H9 (cell line): ENCODE data around the gene OR5K4. TPM values are rescaled to one million over a fixed set of nuclear protein-coding genes. Genes with fewer than 3 reads are reported as not detected.

Experiments
- DNase-seq: peaks from one replicate; pipeline ENCODE4 v3.0.0-alpha.2; 2017
- H2AFZ ChIP-seq: one replicate; pipeline ENCODE4 v1.6.1; 2013; ENCODE audit warnings: mild to moderate bottlenecking, low read length, control low read depth, moderate library complexity
- H2AK5ac ChIP-seq: 2 replicates; pipeline ENCODE4 v1.6.1; 2013; ENCODE audit warnings: low read length, control low read depth, mixed read lengths; ENCODE audit not compliant: insufficient read length
- H2BK120ac ChIP-seq: one replicate; pipeline ENCODE4 v1.6.1; 2013; ENCODE audit warnings: low read depth, mild to moderate bottlenecking, low read length, control low read depth, inconsistent platforms; ENCODE audit not compliant: poor library complexity, severe bottlenecking
- H2BK12ac ChIP-seq: 2 replicates; pipeline ENCODE4 v1.6.1; 2013; ENCODE audit warnings: low read length, control low read depth, mixed read lengths, low read depth; ENCODE audit not compliant: insufficient read length
- H2BK15ac ChIP-seq: 2 replicates; pipeline ENCODE4 v1.6.1; 2013; ENCODE audit warnings: low read depth, low read length, control low read depth
- H2BK20ac ChIP-seq: one replicate; pipeline ENCODE4 v1.6.1; 2013; ENCODE audit warnings: low read depth, mild to moderate bottlenecking, low read length, control low read depth, inconsistent platforms; ENCODE audit not compliant: poor library complexity, severe bottlenecking
- H2BK5ac ChIP-seq: 2 replicates; pipeline ENCODE4 v1.6.1; 2013; ENCODE audit warnings: low read length, control low read depth, mixed read lengths; ENCODE audit not compliant: insufficient read length
- H3K14ac ChIP-seq: 2 replicates; pipeline ENCODE4 v1.6.1; 2013; ENCODE audit warnings: low read length, control low read depth; ENCODE audit not compliant: insufficient read depth
- H3K18ac ChIP-seq: 2 replicates; pipeline ENCODE4 v1.6.1; 2013; ENCODE audit warnings: low read depth, mild to moderate bottlenecking, mixed read lengths, low read length, control low read depth; ENCODE audit not compliant: insufficient read length
- H3K23ac ChIP-seq: 2 replicates; pipeline ENCODE4 v1.6.1; 2013; ENCODE audit warnings: low read length, control low read depth, mixed read lengths, low read depth; ENCODE audit not compliant: insufficient read length
- H3K23me2 ChIP-seq: 2 replicates; pipeline ENCODE4 v1.6.1; 2013; ENCODE audit warnings: low read depth, mild to moderate bottlenecking, mixed read lengths, low read length, control low read depth; ENCODE audit not compliant: insufficient read length, poor library complexity, severe bottlenecking
- H3K27ac ChIP-seq: 2 replicates; pipeline ENCODE4 v1.5.1; 2013; ENCODE audit warnings: low read length, control low read depth, mixed read lengths, low read depth; ENCODE audit not compliant: insufficient read length
- H3K27me3 ChIP-seq: 2 replicates; pipeline ENCODE4 v1.6.1; 2013; ENCODE audit warnings: low read length, control low read depth, inconsistent platforms; ENCODE audit not compliant: insufficient read depth
- H3K4ac ChIP-seq: 2 replicates; pipeline ENCODE4 v1.6.1; 2013; ENCODE audit warnings: low read depth, mild to moderate bottlenecking, control low read depth, inconsistent platforms, low read length, moderate library complexity
- H3K4me1 ChIP-seq: 2 replicates; pipeline ENCODE4 v1.6.1; 2013; ENCODE audit warnings: low read length, control low read depth, inconsistent platforms; ENCODE audit not compliant: insufficient read depth
- H3K4me2 ChIP-seq: 2 replicates; pipeline ENCODE4 v1.6.1; 2013; ENCODE audit warnings: low read length, control low read depth, mixed read lengths; ENCODE audit not compliant: insufficient read length, insufficient read depth
- H3K56ac ChIP-seq: 2 replicates; pipeline ENCODE4 v1.6.1; 2013; ENCODE audit warnings: low read depth, mild to moderate bottlenecking, mixed read lengths, low read length, control low read depth; ENCODE audit not compliant: insufficient read length
- H3K79me1 ChIP-seq: 2 replicates; pipeline ENCODE4 v1.6.1; 2013; ENCODE audit warnings: low read depth, mild to moderate bottlenecking, moderate library complexity, low read length, control low read depth, inconsistent platforms; ENCODE audit not compliant: insufficient read depth, poor library complexity, severe bottlenecking
- H3K79me2 ChIP-seq: 2 replicates; pipeline ENCODE4 v1.6.1; 2013; ENCODE audit warnings: low read length, control low read depth, inconsistent platforms; ENCODE audit not compliant: insufficient read depth
- H3K9ac ChIP-seq: 2 replicates; pipeline ENCODE4 v1.6.1; 2013; ENCODE audit warnings: low read length, control low read depth, mixed read lengths; ENCODE audit not compliant: insufficient read length; ENCODE audit errors: extremely low read depth
- H3K9me3 ChIP-seq: one replicate; pipeline ENCODE4 v1.6.1; 2013; ENCODE audit warnings: low read depth, low read length, inconsistent platforms; ENCODE audit not compliant: control insufficient read depth
- H3T11ph ChIP-seq: one replicate; pipeline ENCODE4 v1.6.1; 2013; ENCODE audit warnings: mild to moderate bottlenecking, low read length, control low read depth, inconsistent platforms
- H4K20me1 ChIP-seq: one replicate; pipeline ENCODE4 v1.6.1; 2013; ENCODE audit not compliant: control insufficient read depth, insufficient read length, insufficient read depth
- H4K5ac ChIP-seq: 2 replicates; pipeline ENCODE4 v1.6.1; 2013; ENCODE audit warnings: low read depth, mild to moderate bottlenecking, mixed read lengths, low read length, control low read depth; ENCODE audit not compliant: insufficient read length
- H4K8ac ChIP-seq: replicated peaks from 2 replicates; pipeline ENCODE4 v1.6.1; 2013; ENCODE audit warnings: low read length, control low read depth, mixed read lengths, low read depth; ENCODE audit not compliant: insufficient read length
- H4K91ac ChIP-seq: 2 replicates; pipeline ENCODE4 v1.6.1; 2013; ENCODE audit warnings: low read depth, mild to moderate bottlenecking, moderate library complexity, mixed read lengths, low read length, control low read depth; ENCODE audit not compliant: insufficient read length
- H3K27ac Mint-ChIP-seq, 3 experiments: 2 replicates in 2 of 3; 3 replicates in 1 of 3; pipeline ENCODE4 v1.8.0; 2020 to 2021; ENCODE audit warnings: mixed read lengths in 3 of 3, mild to moderate bottlenecking in 1 of 3, moderate library complexity in 1 of 3
- H3K27me3 Mint-ChIP-seq: 2 replicates; pipeline ENCODE4 v1.8.0; 2021; ENCODE audit warnings: low read depth, mild to moderate bottlenecking, moderate library complexity, mixed read lengths
- H3K36me3 Mint-ChIP-seq, 3 experiments: 2 replicates in 2 of 3; 3 replicates in 1 of 3; pipeline ENCODE4 v1.8.0; 2020 to 2021; ENCODE audit warnings: low read depth in 3 of 3, mixed read lengths in 3 of 3; ENCODE audit not compliant: insufficient read depth in 1 of 3
- H3K4me1 Mint-ChIP-seq, 2 experiments: 2 replicates each; pipeline ENCODE4 v1.8.0; 2020; ENCODE audit warnings: mixed read lengths in 2 of 2
- H3K4me3 Mint-ChIP-seq, 2 experiments: 2 replicates in 1 of 2; 3 replicates in 1 of 2; pipeline ENCODE4 v1.8.0; 2020 to 2021; ENCODE audit warnings: mild to moderate bottlenecking in 2 of 2, mixed read lengths in 2 of 2, moderate library complexity in 1 of 2
- H3K9me3 Mint-ChIP-seq, 2 experiments: 2 replicates in 1 of 2; 3 replicates in 1 of 2; pipeline ENCODE4 v1.8.0; 2020; ENCODE audit warnings: mild to moderate bottlenecking in 2 of 2, mixed read lengths in 2 of 2, moderate library complexity in 1 of 2
- CTCF ChIP-seq: fragments of 200-600 bp; sonication (generic); conservative IDR thresholded peaks from 3 replicates; pipeline ENCODE4 v1.8.0; 2021; ENCODE audit warnings: antibody characterized with exemption, mild to moderate bottlenecking
- WGBS: extraction: QIAGEN DNeasy Blood & Tissue Kit; methylation state at CpG from one replicate; pipeline ENCODE4 v1.1.7; 2013; ENCODE audit warnings: missing lambda C conversion rate, low lambda C conversion rate, mixed read lengths; ENCODE audit not compliant: insufficient read length; ENCODE audit errors: extremely low coverage; 5-methylcytosine and 5-hydroxymethylcytosine counted together
- total RNA-seq: library from RNA; stranded (reverse); gene quantifications from 2 replicates; pipeline ENCODE4 v1.2.1, GENCODE V29; 2021

The OR5K4 gene
- total RNA-seq, 1 experiment from 2014 or later: not detected

GRCh38 chr3:98367464-98368246 is 14.0 kb downstream of the OR5K4 start:
- Histone ChIP-seq H3K4me1 (no peaks in the 10 kb centered on the region), H3K23ac (no peak overlapping the region), H3K18ac (no peak overlapping the region), H2AFZ (no peak overlapping the region), H3K79me1 (no peaks in the 10 kb centered on the region), H2BK15ac (no peak overlapping the region), H3K4me2 (no peak overlapping the region), H3K14ac (no peak overlapping the region), H3K27me3 (no peaks in the 10 kb centered on the region), H4K5ac (no peak overlapping the region), H4K8ac (no peak overlapping the region), H2BK12ac (no peak overlapping the region), H2BK20ac (no peak overlapping the region), H2AK5ac (no peak overlapping the region), H4K91ac (no peak overlapping the region), H2BK5ac (no peak overlapping the region), H4K20me1 (no peaks in the 10 kb centered on the region), H3K23me2 (no peaks in the 10 kb centered on the region), H3K4ac (no peak overlapping the region), H2BK120ac (no peak overlapping the region), H3T11ph (no peak overlapping the region), H3K79me2 (no peaks in the 10 kb centered on the region), H3K56ac (no peak overlapping the region), H3K27ac (no peak overlapping the region), H3K9ac (no peak overlapping the region), H3K9me3 (no peaks in the 10 kb centered on the region)
- Mint-ChIP-seq H3K27ac (no peak overlapping the region; a peak in 1 of 7 replicates), H3K27me3 (no peaks in the 10 kb centered on the region), H3K9me3 (no peaks in the 10 kb centered on the region; a peak in 1 of 5 replicates), H3K36me3 (no peaks in the 10 kb centered on the region), H3K4me3 (no peak overlapping the region), H3K4me1 (no peaks in the 10 kb centered on the region)
- WGBS: no CpG with 5 or more reads among the region's 4 CpGs
- DNase-seq: no peak
- no peak for TF ChIP-seq CTCF
